SK-N-SH treated with all-trans-retinoic acid at 6 μM for 48 hours (cell line): ENCODE data around the gene LRRC18.

ENCODE experiments used
- ISL1 ChIP-seq: fragments of 250-450 bp; sonication (Bioruptor Pico); IDR thresholded peaks from 2 replicates; pipeline ENCODE4 v2.1.2; 2022; ENCODE audit warnings: mild to moderate bottlenecking, moderate library complexity
- TCF4 ChIP-seq: fragments of 250-450 bp; sonication (Bioruptor Pico); IDR thresholded peaks from 2 replicates; pipeline ENCODE4 v1.8.0; 2021; ENCODE audit warnings: mild to moderate bottlenecking, moderate library complexity, borderline replicate concordance
- TOX ChIP-seq: fragments of 250-450 bp; sonication (Bioruptor Pico); IDR thresholded peaks from 2 replicates; pipeline ENCODE4 v1.8.0; 2021; ENCODE audit warnings: mild to moderate bottlenecking, moderate library complexity, borderline replicate concordance
- ZFP3 ChIP-seq: fragments of 250-450 bp; sonication (Bioruptor Pico); IDR thresholded peaks from 2 replicates; pipeline ENCODE4 v1.5.0; 2020; ENCODE audit warnings: mild to moderate bottlenecking, moderate library complexity
- ZFP30 ChIP-seq: fragments of 450-650 bp; formaldehyde crosslinking; IDR thresholded peaks from 2 replicates; pipeline ENCODE4 v1.5.0; 2022; ENCODE audit warnings: mild to moderate bottlenecking, moderate library complexity
- ZNF565 ChIP-seq: fragments of 450-650 bp; formaldehyde crosslinking; conservative IDR thresholded peaks from 2 replicates; pipeline ENCODE4 v1.5.0; 2020; ENCODE audit warnings: low read depth, mild to moderate bottlenecking, moderate library complexity
- TF ChIP-seq, protein P1 (sequence below): fragments of 250-450 bp; sonication (Bioruptor Pico); IDR thresholded peaks from 2 replicates; pipeline ENCODE4 v1.5.1; 2020; ENCODE audit warnings: low read depth, mild to moderate bottlenecking, moderate library complexity
- TF ChIP-seq, protein P2 (sequence below): fragments of 250-450 bp; sonication (Bioruptor Pico); IDR thresholded peaks from 2 replicates; pipeline ENCODE4 v1.5.0; 2020; ENCODE audit warnings: mild to moderate bottlenecking, moderate library complexity

- TF ChIP-seq TCF4 (CRISPR knock-in tag) (no peak), ISL1 (CRISPR knock-in tag) (no peak), TOX (CRISPR knock-in tag) (no peak), ZNF565 (CRISPR knock-in tag) (no peak), ZFP3 (CRISPR knock-in tag) (no peak), ZFP30 (CRISPR knock-in tag) (no peak)
- TF ChIP-seq, protein P1, sequence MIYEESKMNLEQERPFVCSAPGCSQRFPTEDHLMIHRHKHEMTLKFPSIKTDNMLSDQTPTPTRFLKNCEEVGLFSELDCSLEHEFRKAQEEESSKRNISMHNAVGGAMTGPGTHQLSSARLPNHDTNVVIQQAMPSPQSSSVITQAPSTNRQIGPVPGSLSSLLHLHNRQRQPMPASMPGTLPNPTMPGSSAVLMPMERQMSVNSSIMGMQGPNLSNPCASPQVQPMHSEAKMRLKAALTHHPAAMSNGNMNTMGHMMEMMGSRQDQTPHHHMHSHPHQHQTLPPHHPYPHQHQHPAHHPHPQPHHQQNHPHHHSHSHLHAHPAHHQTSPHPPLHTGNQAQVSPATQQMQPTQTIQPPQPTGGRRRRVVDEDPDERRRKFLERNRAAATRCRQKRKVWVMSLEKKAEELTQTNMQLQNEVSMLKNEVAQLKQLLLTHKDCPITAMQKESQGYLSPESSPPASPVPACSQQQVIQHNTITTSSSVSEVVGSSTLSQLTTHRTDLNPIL = no peak
- TF ChIP-seq, protein P2, sequence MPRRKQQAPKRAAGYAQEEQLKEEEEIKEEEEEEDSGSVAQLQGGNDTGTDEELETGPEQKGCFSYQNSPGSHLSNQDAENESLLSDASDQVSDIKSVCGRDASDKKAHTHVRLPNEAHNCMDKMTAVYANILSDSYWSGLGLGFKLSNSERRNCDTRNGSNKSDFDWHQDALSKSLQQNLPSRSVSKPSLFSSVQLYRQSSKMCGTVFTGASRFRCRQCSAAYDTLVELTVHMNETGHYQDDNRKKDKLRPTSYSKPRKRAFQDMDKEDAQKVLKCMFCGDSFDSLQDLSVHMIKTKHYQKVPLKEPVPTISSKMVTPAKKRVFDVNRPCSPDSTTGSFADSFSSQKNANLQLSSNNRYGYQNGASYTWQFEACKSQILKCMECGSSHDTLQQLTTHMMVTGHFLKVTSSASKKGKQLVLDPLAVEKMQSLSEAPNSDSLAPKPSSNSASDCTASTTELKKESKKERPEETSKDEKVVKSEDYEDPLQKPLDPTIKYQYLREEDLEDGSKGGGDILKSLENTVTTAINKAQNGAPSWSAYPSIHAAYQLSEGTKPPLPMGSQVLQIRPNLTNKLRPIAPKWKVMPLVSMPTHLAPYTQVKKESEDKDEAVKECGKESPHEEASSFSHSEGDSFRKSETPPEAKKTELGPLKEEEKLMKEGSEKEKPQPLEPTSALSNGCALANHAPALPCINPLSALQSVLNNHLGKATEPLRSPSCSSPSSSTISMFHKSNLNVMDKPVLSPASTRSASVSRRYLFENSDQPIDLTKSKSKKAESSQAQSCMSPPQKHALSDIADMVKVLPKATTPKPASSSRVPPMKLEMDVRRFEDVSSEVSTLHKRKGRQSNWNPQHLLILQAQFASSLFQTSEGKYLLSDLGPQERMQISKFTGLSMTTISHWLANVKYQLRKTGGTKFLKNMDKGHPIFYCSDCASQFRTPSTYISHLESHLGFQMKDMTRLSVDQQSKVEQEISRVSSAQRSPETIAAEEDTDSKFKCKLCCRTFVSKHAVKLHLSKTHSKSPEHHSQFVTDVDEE (CRISPR knock-in tag) = no peak
Measured at GRCh38 chr10:48924988-48925387, 14.7 kb downstream of the LRRC18 start.
